Heart right ventricle (tissue), 16 donors: Measurements from ENCODE around the gene VWCE. TPM values are rescaled to one million over a fixed set of nuclear protein-coding genes. Genes with fewer than 3 reads are reported as not detected.

Source experiments
- ATAC-seq, 8 donors: fragments of 200-7000 bp; cut with Tn5 transposase; one replicate each; pipeline ENCODE4 v1.9.1; 2020; ENCODE audit warnings: mild to moderate bottlenecking in 8 of 8, moderate library complexity in 8 of 8, moderate number of reproducible peaks in 1 of 8
- DNase-seq, 2 donors: peaks; one replicate each; pipeline ENCODE4 v3.0.0-alpha.2; 2020
- H3K27ac ChIP-seq, 10 donors: fragments of 200-600 bp; sonication (generic) in 2 of 10; one replicate each; pipeline versions ENCODE4 v1.5.0 to v1.8.0; 2020 to 2022; ENCODE audit warnings: mild to moderate bottlenecking in 3 of 10
- H3K27me3 ChIP-seq, 7 donors: fragments of 200-600 bp; one replicate each; pipeline ENCODE4 v1.8.0; 2021 to 2022; ENCODE audit warnings: mild to moderate bottlenecking in 2 of 7
- H3K36me3 ChIP-seq, 9 donors: fragments of 200-600 bp; sonication (generic) in 1 of 9; one replicate each; pipeline versions ENCODE4 v1.5.0 to v1.8.0; 2020 to 2022; ENCODE audit warnings: mild to moderate bottlenecking in 2 of 9
- H3K4me1 ChIP-seq, 9 donors: fragments of 200-600 bp; sonication (generic) in 1 of 9; one replicate each; pipeline versions ENCODE4 v1.5.0 to v1.8.0; 2020 to 2022; ENCODE audit warnings: mild to moderate bottlenecking in 4 of 9
- H3K4me3 ChIP-seq, 10 donors: fragments of 200-600 bp; sonication (generic) in 2 of 10; one replicate each; pipeline versions ENCODE4 v1.5.0 to v1.8.0; 2020 to 2022; ENCODE audit warnings: mild to moderate bottlenecking in 7 of 10, moderate library complexity in 2 of 10
- H3K9me3 ChIP-seq, 11 donors: fragments of 200-600 bp in 10 of 11; sonication (generic) in 2 of 11; one replicate each; pipeline versions ENCODE4 v1.5.0 to v1.8.0; 2013 to 2022; ENCODE audit warnings: mild to moderate bottlenecking in 2 of 11, control low read depth in 1 of 11, moderate library complexity in 1 of 11
- WGBS, 2 donors: extraction: QIAGEN DNeasy Blood & Tissue Kit; methylation state at CpG; one replicate each; pipeline ENCODE4 v1.1.7; 2013; ENCODE audit warnings: inconsistent platforms in 1 of 2; 5-methylcytosine and 5-hydroxymethylcytosine counted together
- intact Hi-C, 10 donors: fragments of 100-400 bp; cut with DNase I; formaldehyde crosslinking; loops; one replicate each; pipeline versions ENCODE4 v1.11.1 to v1.14.2; 2022
- polyA plus RNA-seq, 2 donors: library from polyadenylated mRNA; stranded (reverse); fragments of 200-250 nt; gene quantifications; one replicate each; pipeline ENCODE4 v1.2.3, GENCODE V29; 2013
- total RNA-seq, 10 donors: library from RNA; stranded (reverse); fragmentation: NEBNext Ultra II Directional in 3 of 10; extraction: Animal tissue kit (Norgen Biotek cat#: 25700) in 3 of 10; gene quantifications; one replicate each; pipeline versions ENCODE4 v1.2.1 to v1.2.4, GENCODE V29; 2021 to 2023
- TF ChIP-seq, protein P1 (sequence below), 9 donors: fragments of 200-600 bp; sonication (generic) in 2 of 9; IDR thresholded peaks; one replicate each; pipeline versions ENCODE4 v1.5.0 to v1.8.0; 2021 to 2022; ENCODE audit warnings: antibody characterized with exemption in 9 of 9, mild to moderate bottlenecking in 5 of 9, moderate library complexity in 1 of 9
- donor health status: Arrhythmogenic right ventricular cardiomyopathy.
- donor health status: ischemic (EF 13 %, LVEDD 7.1; RV severe dilation, severe dysfunction).
- donor health status: healthy with polysubstance abuse.
- donor health status: DM: no; HTN: yes; CAD: no.
- donor health status: DM: no; HTN: no; CAD: no.
- donor health status: ischemic (EF 25% LVEDD 6.9; RV normal size, moderate dysfunction).
- donor health status: ischemic (EF 25% LVEDD 5.7; RV mildly dilated, moderate dysfunction).
- donor health status: healthy.
- donor health status: DM: yes; HTN: yes; CAD: no.
- donor health status: Ischemic cardiomyopathy.
- donor health status: ischemic (EF 35%, LVEDD 5.7; RV mildly dilated, moderate dysfunction).
- donor health status: nonischemic (EF 11% LVEDD 7.7; RV severe dilation, severe dysfunction).
- donor health status: DM: yes; HTN: yes; CAD: no.
- donor health status: PGD.
- donor health status: ischemic (EF 29% LVEDD 5.4; RV normal size, mild dysfunction).
- donor health status: nonischemic (EF 23%, LVEDD 6.1; RV moderate dilation, normal function).

The VWCE gene
- total and polyA plus RNA-seq, 12 donors = 0.42 to 2.2 (median 0.89) TPM

DNA sequence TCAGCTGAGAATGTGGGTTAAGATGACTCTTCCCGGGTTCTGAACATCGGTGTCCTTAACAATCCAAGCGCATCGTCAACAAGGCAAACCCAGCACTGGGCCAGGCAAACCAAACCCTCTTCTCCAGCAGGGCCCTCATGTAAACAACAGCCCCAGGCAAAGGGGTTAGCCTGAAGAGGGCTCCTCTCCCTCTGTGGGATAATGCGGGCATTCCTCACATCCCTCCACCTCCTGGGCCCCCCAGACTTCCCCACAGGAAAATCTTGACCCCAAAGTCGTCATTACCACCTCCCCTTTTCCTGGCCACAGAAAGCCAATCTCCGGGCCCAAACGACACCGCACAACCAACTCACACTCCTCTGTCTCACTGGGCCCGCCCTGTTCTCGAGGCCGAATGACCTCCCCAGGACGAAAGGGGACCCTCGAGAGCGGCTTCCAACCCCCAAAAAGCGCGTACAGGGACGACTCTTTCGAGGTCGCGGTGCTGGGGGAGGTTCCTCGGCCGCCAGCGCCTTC, 37.2 kb upstream of the VWCE start:
- Histone ChIP-seq H3K4me1 (peaks cover 11 to 68% (median 50%) of the 10 kb centered on the region in 9 donors), H3K36me3 (peaks cover 0 to 39% (median 10%) of the 10 kb centered on the region in 9 donors), H3K27ac (peak overlapping the region; percentile 81 to 96 (median 92)), H3K27me3 (no peaks in the 10 kb centered on the region), H3K9me3 (no peaks in the 10 kb centered on the region), H3K4me3 (peak overlapping the region; percentile 79 to 99 (median 95))
- DNase-seq (no peak), ATAC-seq (peak in 1 of 8 donors; percentile 9)
- intact Hi-C loops = loop anchor here in 5 of 10 donors (2.0 to 10.0 kb wide), 5 partner anchors 28 to 102 kb away; partner anchors contain the start of genes CYB561A3 (in 1 of the 5), SDHAF2 (in 1 of the 5) and TMEM216 (in 1 of the 5)
- 1% methylated on average over 24 of the region's 24 CpGs for WGBS, 2 donors
- TF ChIP-seq, protein P1, sequence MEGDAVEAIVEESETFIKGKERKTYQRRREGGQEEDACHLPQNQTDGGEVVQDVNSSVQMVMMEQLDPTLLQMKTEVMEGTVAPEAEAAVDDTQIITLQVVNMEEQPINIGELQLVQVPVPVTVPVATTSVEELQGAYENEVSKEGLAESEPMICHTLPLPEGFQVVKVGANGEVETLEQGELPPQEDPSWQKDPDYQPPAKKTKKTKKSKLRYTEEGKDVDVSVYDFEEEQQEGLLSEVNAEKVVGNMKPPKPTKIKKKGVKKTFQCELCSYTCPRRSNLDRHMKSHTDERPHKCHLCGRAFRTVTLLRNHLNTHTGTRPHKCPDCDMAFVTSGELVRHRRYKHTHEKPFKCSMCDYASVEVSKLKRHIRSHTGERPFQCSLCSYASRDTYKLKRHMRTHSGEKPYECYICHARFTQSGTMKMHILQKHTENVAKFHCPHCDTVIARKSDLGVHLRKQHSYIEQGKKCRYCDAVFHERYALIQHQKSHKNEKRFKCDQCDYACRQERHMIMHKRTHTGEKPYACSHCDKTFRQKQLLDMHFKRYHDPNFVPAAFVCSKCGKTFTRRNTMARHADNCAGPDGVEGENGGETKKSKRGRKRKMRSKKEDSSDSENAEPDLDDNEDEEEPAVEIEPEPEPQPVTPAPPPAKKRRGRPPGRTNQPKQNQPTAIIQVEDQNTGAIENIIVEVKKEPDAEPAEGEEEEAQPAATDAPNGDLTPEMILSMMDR (IDR thresholded peaks at IDR 0.05) = no peak

DNA sequence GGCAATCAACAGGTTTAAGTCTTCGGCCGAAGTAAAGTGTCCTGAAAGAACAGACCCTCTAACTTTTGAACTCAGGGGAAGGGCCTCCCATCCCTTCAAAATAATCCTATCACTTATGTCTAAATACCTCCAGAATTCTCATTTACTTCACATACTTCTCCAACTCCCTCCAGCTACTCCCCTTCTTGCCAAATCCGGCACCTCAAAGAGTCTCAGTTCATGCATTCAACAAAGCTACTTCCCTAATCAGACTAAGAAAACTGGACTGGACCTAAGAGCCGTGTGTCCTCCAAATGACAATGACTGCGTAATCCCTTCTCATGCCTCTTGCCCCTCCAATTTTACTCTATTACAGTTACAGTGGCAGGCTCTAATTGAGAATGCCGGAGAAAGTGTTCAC, 36.5 kb upstream of the VWCE start:
- DNase-seq (no peak), ATAC-seq (no peak)
- intact Hi-C loops = loop anchor here in 5 of 10 donors (2.0 to 10.0 kb wide), 5 partner anchors 29 to 103 kb away; partner anchors contain the start of genes CYB561A3 (in 1 of the 5), SDHAF2 (in 1 of the 5) and TMEM216 (in 1 of the 5)
- TF ChIP-seq, protein P1 (IDR thresholded peaks at IDR 0.05) = no peak
- Histone ChIP-seq H3K4me1 (peaks cover 11 to 74% (median 51%) of the 10 kb centered on the region in 9 donors), H3K9me3 (no peaks in the 10 kb centered on the region), H3K27ac (peak overlapping the region in 5 of 10 donors; percentile 91 to 96 (median 94)), H3K27me3 (no peaks in the 10 kb centered on the region), H3K36me3 (peaks cover 0 to 46% (median 15%) of the 10 kb centered on the region in 9 donors), H3K4me3 (peak overlapping the region in 9 of 10 donors; percentile 79 to 99 (median 94))
- 57 to 62% methylated on average over 6 of the region's 6 CpGs for WGBS, 2 donors

DNA sequence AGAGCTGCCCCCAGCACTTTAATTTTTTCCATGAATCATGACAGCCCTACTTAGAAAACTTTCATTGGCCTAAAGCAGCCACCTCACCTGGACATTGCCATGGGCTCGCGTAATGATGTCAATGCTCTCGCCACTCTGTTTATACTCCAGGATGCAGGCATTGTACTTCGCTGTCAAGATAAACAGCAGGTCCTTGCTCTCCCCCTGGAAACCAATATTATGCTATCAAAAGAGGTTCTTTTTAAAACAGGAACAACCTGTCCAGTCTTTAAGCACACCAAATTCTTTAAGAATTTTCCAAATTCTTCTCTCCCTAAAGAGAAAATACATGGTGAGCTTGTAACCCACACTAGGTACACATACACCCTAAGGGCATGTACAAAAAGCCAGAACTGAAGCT, 34.8 kb upstream of the VWCE start:
- 92 to 94% methylated on average over 4 of the region's 4 CpGs for WGBS, 2 donors
- Histone ChIP-seq H3K27ac (no peak overlapping the region), H3K9me3 (no peaks in the 10 kb centered on the region), H3K27me3 (no peaks in the 10 kb centered on the region), H3K4me3 (no peak overlapping the region), H3K4me1 (peaks cover 11 to 69% (median 47%) of the 10 kb centered on the region in 9 donors), H3K36me3 (peaks cover 0 to 64% (median 25%) of the 10 kb centered on the region in 9 donors)
- TF ChIP-seq, protein P1 (IDR thresholded peaks at IDR 0.05) = no peak
- DNase-seq = no peak
- intact Hi-C loops = loop anchor here in 3 of 10 donors (5.0 to 10.0 kb wide), 3 partner anchors 37 to 105 kb away; partner anchors contain the start of gene SDHAF2 (in 1 of the 3)
- no peak for ATAC-seq

DNA sequence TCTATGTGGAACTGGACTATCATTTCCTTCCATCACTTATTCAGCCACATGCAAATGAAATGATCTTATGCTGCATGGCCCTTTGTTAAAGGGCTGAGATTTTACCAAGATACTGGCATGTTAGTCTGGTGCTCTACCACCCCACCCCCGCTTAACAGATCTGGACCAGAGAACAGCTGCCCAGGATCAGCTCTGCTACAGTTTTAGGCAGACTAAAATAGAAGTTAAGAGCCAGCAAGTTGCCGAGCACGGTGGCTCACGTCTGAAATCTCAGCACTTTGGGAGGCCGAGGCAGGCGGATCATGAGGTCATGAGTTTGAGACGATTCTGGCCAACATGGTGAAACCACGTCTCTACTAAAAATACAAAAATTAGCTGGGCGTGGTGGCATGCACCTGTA, 33.2 kb upstream of the VWCE start:
- DNase-seq (no peak), ATAC-seq (no peak)
- Histone ChIP-seq H3K9me3 (no peaks in the 10 kb centered on the region), H3K4me1 (peaks cover 11 to 63% (median 39%) of the 10 kb centered on the region in 9 donors), H3K36me3 (peaks cover 0 to 79% (median 40%) of the 10 kb centered on the region in 9 donors), H3K27ac (peak overlapping the region in 2 of 10 donors; percentile 8 to 17), H3K27me3 (no peaks in the 10 kb centered on the region), H3K4me3 (no peak overlapping the region)
- WGBS, 2 donors = 63 to 72% methylated on average over 9 of the region's 9 CpGs
- intact Hi-C loops = no loop called here
- TF ChIP-seq, protein P1 (IDR thresholded peaks at IDR 0.05) = no peak
